Endothelial cell of umbilical vein (primary cell): ENCODE measurements around the gene CNTN5. TPM values are rescaled to one million over a fixed set of nuclear protein-coding genes. Genes with fewer than 3 reads are reported as not detected.

Experiments
- BruUV-seq: library from RNA; stranded (reverse); fragments of 400-500 nt; replicated peaks from 2 replicates; lab custom pipeline; 2021; lab: Mats Ljungman, UMichigan
- CTCF ChIA-PET: fragments of 300-600, 350-600 bp; sonication (Branson Sonifier 250); formaldehyde crosslinking; loops from one replicate; lab custom pipeline; 2021; ENCODE audit warnings: antibody characterized with exemption, inconsistent platforms; lab: Charles Lee
- POLR2A ChIA-PET: fragments of 300-600, 350-600 bp; sonication (Branson Sonifier 250); formaldehyde crosslinking; loops from one replicate; lab custom pipeline; 2021; ENCODE audit warnings: antibody characterized with exemption, inconsistent platforms; lab: Charles Lee
- DNase-seq: peaks from one replicate; pipeline ENCODE4 v3.0.0-alpha.2; 2011; ENCODE audit warnings: low read depth, low spot score
- FAIRE-seq: peaks from 2 replicates; lab custom pipeline; 2011; peaks lifted over from hg19 to GRCh38; lab: Jason Lieb, UNC
- H2AFZ ChIP-seq: 2 replicates; pipeline ENCODE4 v1.6.0; 2012; ENCODE audit warnings: low read depth, low read length, control low read depth, inconsistent platforms
- H3K27ac ChIP-seq: 2 replicates; pipeline ENCODE4 v1.5.1; 2011; ENCODE audit warnings: low read depth, mild to moderate bottlenecking, control low read depth, low read length, moderate library complexity; ENCODE audit not compliant: insufficient read depth
- H3K27me3 ChIP-seq, 2 experiments: 2 replicates each; pipeline versions ENCODE4 v1.6.0 to v1.6.1; 2011; ENCODE audit warnings: low read length in 2 of 2, mixed read lengths in 1 of 2; ENCODE audit not compliant: control insufficient read depth in 2 of 2, insufficient read depth in 2 of 2
- H3K36me3 ChIP-seq, 2 experiments: 2 replicates in 1 of 2; 3 replicates in 1 of 2; pipeline ENCODE4 v1.5.1; 2011; ENCODE audit warnings: low read length in 2 of 2, mild to moderate bottlenecking in 1 of 2, moderate library complexity in 1 of 2; ENCODE audit not compliant: control insufficient read depth in 2 of 2, insufficient read depth in 2 of 2; ENCODE audit errors: extremely low read depth in 1 of 2
- H3K4me1 ChIP-seq: 3 replicates; pipeline ENCODE4 v1.5.1; 2011; ENCODE audit warnings: mild to moderate bottlenecking, low read length; ENCODE audit not compliant: control insufficient read depth, insufficient read depth; ENCODE audit errors: extremely low read depth
- H3K4me2 ChIP-seq: 2 replicates; pipeline ENCODE4 v1.6.1; 2011; ENCODE audit warnings: low read length, control low read depth, mixed read lengths; ENCODE audit not compliant: insufficient read depth
- H3K4me3 ChIP-seq, 3 experiments: fragments of 200-600 bp in 1 of 3; sonication (generic), shearing (Covaris generic) in 1 of 3; replicated peaks in 1 of 3; 2 replicates each; pipeline ENCODE4 v1.5.1; 2011 to 2016; ENCODE audit warnings: control low read depth in 3 of 3, low read length in 3 of 3, mild to moderate bottlenecking in 2 of 3, inconsistent platforms in 1 of 3, low read depth in 1 of 3, moderate library complexity in 1 of 3; ENCODE audit not compliant: insufficient read depth in 1 of 3
- H3K79me2 ChIP-seq: 2 replicates; pipeline ENCODE4 v1.6.0; 2012; ENCODE audit warnings: low read length, inconsistent platforms; ENCODE audit not compliant: control insufficient read depth, insufficient read depth
- H3K9ac ChIP-seq: replicated peaks from 2 replicates; pipeline ENCODE3; 2011; ENCODE audit warnings: low read length, control low read depth; ENCODE audit not compliant: insufficient read depth; ENCODE audit errors: extremely low read depth
- H3K9me1 ChIP-seq: replicated peaks from 3 replicates; pipeline ENCODE4 v1.6.0; 2011; ENCODE audit warnings: mild to moderate bottlenecking, low read length; ENCODE audit not compliant: control insufficient read depth, insufficient read depth; ENCODE audit errors: extremely low read depth
- H3K9me3 ChIP-seq: replicated peaks from 2 replicates; pipeline ENCODE4 v1.5.1; 2012; ENCODE audit warnings: low read length, inconsistent platforms; ENCODE audit not compliant: control insufficient read depth, insufficient read depth
- H4K20me1 ChIP-seq: replicated peaks from 2 replicates; pipeline ENCODE3; 2011; ENCODE audit warnings: mild to moderate bottlenecking, low read length; ENCODE audit not compliant: control insufficient read depth, insufficient read depth; ENCODE audit errors: extremely low read depth
- CTCF ChIP-seq, 2 donors: IDR thresholded peaks; 1 replicate in 1 of 2; 2 replicates in 1 of 2; pipeline ENCODE4 v1.5.1; 2011; ENCODE audit warnings: low read length in 2 of 2, mild to moderate bottlenecking in 2 of 2, moderate library complexity in 2 of 2, control low read depth in 1 of 2, inconsistent platforms in 1 of 2, low read depth in 1 of 2; ENCODE audit not compliant: insufficient read depth in 1 of 2; ENCODE audit errors: extremely low read depth in 1 of 2
- EZH2 ChIP-seq: IDR thresholded peaks from 2 replicates; pipeline ENCODE4 v1.6.1; 2012; ENCODE audit warnings: borderline replicate concordance, low read depth, mild to moderate bottlenecking, moderate library complexity, low read length, inconsistent platforms; ENCODE audit not compliant: severe bottlenecking
- FOS ChIP-seq: IDR thresholded peaks from 2 replicates; pipeline ENCODE4 v1.6.1; 2011; ENCODE audit warnings: mild to moderate bottlenecking, low read length, moderate library complexity, borderline replicate concordance; ENCODE audit not compliant: insufficient read depth
- GATA2 ChIP-seq: IDR thresholded peaks from 2 replicates; pipeline ENCODE4 v1.7.0; 2011; ENCODE audit warnings: low read depth, mild to moderate bottlenecking, moderate library complexity, mixed read lengths, low read length; ENCODE audit not compliant: insufficient read length, insufficient read depth
- JUN ChIP-seq: IDR thresholded peaks from 2 replicates; pipeline ENCODE4 v1.6.1; 2011; ENCODE audit warnings: borderline replicate concordance, low read depth; ENCODE audit not compliant: insufficient read length, insufficient read depth
- MAX ChIP-seq: IDR thresholded peaks from 2 replicates; pipeline ENCODE4 v1.6.1; 2011; ENCODE audit not compliant: insufficient read depth, insufficient read length
- MYC ChIP-seq: IDR thresholded peaks from one replicate; pipeline ENCODE4 v1.6.1; 2011; ENCODE audit warnings: mild to moderate bottlenecking, low read depth, low read length
- POLR2A ChIP-seq: IDR thresholded peaks from 2 replicates; pipeline ENCODE4 v1.6.1; 2012; ENCODE audit warnings: low read depth, mild to moderate bottlenecking, control low read depth, low read length
- POLR2AphosphoS5 ChIP-seq: IDR thresholded peaks from 2 replicates; pipeline ENCODE4 v1.6.1; 2012; ENCODE audit warnings: low read depth, mild to moderate bottlenecking, control low read depth, low read length, moderate library complexity; ENCODE audit not compliant: insufficient read depth
- dilution Hi-C: fragments of 300-500 bp; cut with MboI; formaldehyde crosslinking; loops from one replicate; pipeline ENCODE4 v1.15.0; 2019; ENCODE audit warnings: low sequenced_read_pairs; ENCODE audit not compliant: extremely low pct_ligation_motif_present
- intact Hi-C: fragments of 100-400 bp; cut with micrococcal nuclease; formaldehyde crosslinking; loops from one replicate; pipeline ENCODE4 v1.10.0; 2022
- polyA plus RNA-seq, 4 experiments: library from polyadenylated mRNA; depleted of rRNA in 3 of 4; stranded (reverse) in 3 of 4; unstranded in 1 of 4; fragments of >200 nt; gene quantifications; 2 replicates each; pipeline versions ENCODE4 v1.2.1 to v1.2.3, GENCODE V29; 2011 to 2012; ENCODE audit warnings: missing spikeins in 1 of 4
- total RNA-seq: library from RNA; stranded (reverse); gene quantifications from 2 replicates; pipeline ENCODE4 v1.2.3, GENCODE V29; 2021

Gene CNTN5
- total and polyA plus RNA-seq, 2 donors (not counting 3 experiments of a cell fraction or from before 2014, with no cell fraction given) = not detected

GRCh38 chr11:99979042-99979441 lies 958.3 kb downstream of the CNTN5 start:
- H4K20me1 ChIP-seq = no peaks in the 10 kb centered on the region
- no peaks in the 10 kb centered on the region for H3K9me1 ChIP-seq
- ChIA-PET CTCF (no interaction called here), POLR2A (no interaction called here)
- FAIRE-seq = no peak
- H3K9me3 ChIP-seq = peaks cover 6% of the 10 kb centered on the region
- H3K27ac ChIP-seq = no peak overlapping the region
- no peak overlapping the region for H3K4me2 ChIP-seq
- no peaks in the 10 kb centered on the region for H3K4me1 ChIP-seq
- no peak for DNase-seq
- no peak overlapping the region for H3K9ac ChIP-seq
- dilution Hi-C loops = no loop called here
- no peak overlapping the region for H3K4me3 ChIP-seq
- intact Hi-C loops = no loop called here
- H3K36me3 ChIP-seq = no peaks in the 10 kb centered on the region
- BruUV-seq = no TSS peak
- no peaks in the 10 kb centered on the region for H3K27me3 ChIP-seq
- H3K79me2 ChIP-seq = no peaks in the 10 kb centered on the region
- H2AFZ ChIP-seq = no peak overlapping the region
- TF ChIP-seq MYC (no peak), GATA2 (no peak), FOS (no peak), EZH2 (no peak), POLR2A (no peak), CTCF (IDR thresholded peaks at IDR 0.05; ENCODE audit: extremely low read depth in 1 of 2, insufficient read depth in 1 of 2, low read depth in 1 of 2, low read length in 2 of 2) (no peak), JUN (no peak), POLR2AphosphoS5 (no peak), MAX (no peak)
